DND-41 (cell line): ENCODE measurements around the gene ERCC6.

Source experiments
- EZH2 ChIP-seq: IDR thresholded peaks from 3 replicates; pipeline ENCODE4 v1.6.1; 2012; ENCODE audit warnings: borderline replicate concordance, low read depth, mild to moderate bottlenecking, moderate library complexity, low read length, inconsistent platforms; ENCODE audit not compliant: severe bottlenecking
- TF ChIP-seq, protein P1 (sequence below): IDR thresholded peaks from 2 replicates; pipeline ENCODE4 v1.5.1; 2012; ENCODE audit warnings: borderline replicate concordance, low read length, moderate library complexity, mild to moderate bottlenecking; ENCODE audit not compliant: poor library complexity, severe bottlenecking; ENCODE audit errors: extremely low read depth

DNA sequence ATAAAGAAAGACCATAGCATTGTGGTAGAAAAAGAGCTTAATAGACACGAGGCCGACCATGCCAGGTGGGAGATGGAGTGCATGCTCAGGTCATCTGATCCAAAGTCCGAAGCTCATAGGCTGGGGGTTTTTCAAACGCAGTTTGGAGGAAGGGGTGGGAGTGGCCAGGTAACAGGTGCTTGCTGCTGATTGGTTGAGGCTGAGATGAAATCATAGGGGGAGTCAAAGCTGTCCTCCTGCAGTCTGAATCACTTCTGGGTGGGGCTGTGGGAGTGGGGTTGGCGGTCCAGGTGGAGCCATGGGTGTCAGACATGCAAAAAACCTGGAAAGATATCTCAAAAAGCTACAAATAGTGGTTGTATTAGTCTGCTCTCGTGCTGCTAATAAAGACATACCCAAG is 2.8 kb upstream of the ERCC6 start:
- TF ChIP-seq, protein P1, sequence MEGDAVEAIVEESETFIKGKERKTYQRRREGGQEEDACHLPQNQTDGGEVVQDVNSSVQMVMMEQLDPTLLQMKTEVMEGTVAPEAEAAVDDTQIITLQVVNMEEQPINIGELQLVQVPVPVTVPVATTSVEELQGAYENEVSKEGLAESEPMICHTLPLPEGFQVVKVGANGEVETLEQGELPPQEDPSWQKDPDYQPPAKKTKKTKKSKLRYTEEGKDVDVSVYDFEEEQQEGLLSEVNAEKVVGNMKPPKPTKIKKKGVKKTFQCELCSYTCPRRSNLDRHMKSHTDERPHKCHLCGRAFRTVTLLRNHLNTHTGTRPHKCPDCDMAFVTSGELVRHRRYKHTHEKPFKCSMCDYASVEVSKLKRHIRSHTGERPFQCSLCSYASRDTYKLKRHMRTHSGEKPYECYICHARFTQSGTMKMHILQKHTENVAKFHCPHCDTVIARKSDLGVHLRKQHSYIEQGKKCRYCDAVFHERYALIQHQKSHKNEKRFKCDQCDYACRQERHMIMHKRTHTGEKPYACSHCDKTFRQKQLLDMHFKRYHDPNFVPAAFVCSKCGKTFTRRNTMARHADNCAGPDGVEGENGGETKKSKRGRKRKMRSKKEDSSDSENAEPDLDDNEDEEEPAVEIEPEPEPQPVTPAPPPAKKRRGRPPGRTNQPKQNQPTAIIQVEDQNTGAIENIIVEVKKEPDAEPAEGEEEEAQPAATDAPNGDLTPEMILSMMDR, result no peak
- TF ChIP-seq EZH2, result no peak
